Activated naive CD4-positive, alpha-beta T cell treated with anti-CD3 and anti-CD28 coated beads, Interleukin-2, amount 10 ng/mL, durations not matched to agents 7 days and 5 days (primary cell): ENCODE results near the gene GALNT15.

Source experiments
- CTCF ChIA-PET: fragments of 350-600 bp; sonication (Branson Sonifier 250); formaldehyde crosslinking; loops from one replicate; lab custom pipeline; 2021; ENCODE audit warnings: antibody characterized with exemption; lab: Charles Lee
- DNase-seq: peaks from one replicate; pipeline ENCODE4 v3.0.0-alpha.2; 2020
- H3K27ac Mint-ChIP-seq: one replicate; pipeline ENCODE4 v1.8.0; 2021; ENCODE audit warnings: mild to moderate bottlenecking, moderate library complexity, mixed read lengths
- H3K27me3 Mint-ChIP-seq: one replicate; pipeline ENCODE4 v1.8.0; 2021; ENCODE audit warnings: mild to moderate bottlenecking, mixed read lengths
- H3K36me3 Mint-ChIP-seq: one replicate; pipeline ENCODE4 v1.8.0; 2021; ENCODE audit warnings: mixed read lengths
- H3K4me1 Mint-ChIP-seq: one replicate; pipeline ENCODE4 v1.8.0; 2021; ENCODE audit warnings: mixed read lengths
- H3K4me3 Mint-ChIP-seq: one replicate; pipeline ENCODE4 v1.8.0; 2021; ENCODE audit warnings: mild to moderate bottlenecking, moderate library complexity, mixed read lengths
- H3K9me3 Mint-ChIP-seq: one replicate; pipeline ENCODE4 v1.8.0; 2021; ENCODE audit warnings: mixed read lengths

Gene GALNT15

GRCh38 chr3:16233806-16234205 is 59.3 kb downstream of the GALNT15 start:
- peaks cover 3% of the 10 kb centered on the region for H3K27me3 Mint-ChIP-seq
- no peaks in the 10 kb centered on the region for H3K9me3 Mint-ChIP-seq

GRCh38 chr3:16234281-16234680 is 59.8 kb downstream of the GALNT15 start:
- Mint-ChIP-seq H3K4me1 (no peaks in the 10 kb centered on the region), H3K4me3 (no peak overlapping the region), H3K36me3 (no peaks in the 10 kb centered on the region), H3K9me3 (no peaks in the 10 kb centered on the region), H3K27ac (no peak overlapping the region), H3K27me3 (no peaks in the 10 kb centered on the region)
- DNase-seq, result no peak
- CTCF ChIA-PET, result no interaction called here

More at GRCh38 chr3:16233806-16234205, 59.3 kb downstream of the GALNT15 start:
- no peak overlapping the region for H3K27ac Mint-ChIP-seq
- no peak for DNase-seq
- no peaks in the 10 kb centered on the region for H3K36me3 Mint-ChIP-seq
- CTCF ChIA-PET, result no interaction called here
- no peak overlapping the region for H3K4me3 Mint-ChIP-seq
- no peaks in the 10 kb centered on the region for H3K4me1 Mint-ChIP-seq

- no peak overlapping the region for H3K4me3 Mint-ChIP-seq
- H3K27me3 Mint-ChIP-seq, result no peaks in the 10 kb centered on the region
- CTCF ChIA-PET, result no interaction called here
- H3K9me3 Mint-ChIP-seq, result no peaks in the 10 kb centered on the region
- no peaks in the 10 kb centered on the region for H3K36me3 Mint-ChIP-seq
- H3K4me1 Mint-ChIP-seq, result peaks cover 9% of the 10 kb centered on the region
- H3K27ac Mint-ChIP-seq, result no peak overlapping the region
- no peak for DNase-seq
Measured at GRCh38 chr3:16236030-16236639, 61.7 kb downstream of the GALNT15 start.

GRCh38 chr3:16236856-16237393 is 62.4 kb downstream of the GALNT15 start:
- H3K4me1 Mint-ChIP-seq, result peaks cover 9% of the 10 kb centered on the region
- no peak overlapping the region for H3K27ac Mint-ChIP-seq
- CTCF ChIA-PET, result interaction anchor here (0.7 kb wide), 1 partner anchor 189 kb away, joined by 3 read pairs; no protein-coding TSS in a partner anchor
- no peaks in the 10 kb centered on the region for H3K9me3 Mint-ChIP-seq
- no peak overlapping the region for H3K4me3 Mint-ChIP-seq
- H3K36me3 Mint-ChIP-seq, result no peaks in the 10 kb centered on the region
- DNase-seq, result no peak
- H3K27me3 Mint-ChIP-seq, result no peaks in the 10 kb centered on the region

- Mint-ChIP-seq H3K4me3 (no peak overlapping the region), H3K27me3 (no peaks in the 10 kb centered on the region), H3K9me3 (no peaks in the 10 kb centered on the region), H3K36me3 (no peaks in the 10 kb centered on the region), H3K4me1 (peaks cover 9% of the 10 kb centered on the region), H3K27ac (no peak overlapping the region)
- DNase-seq, result no peak
- CTCF ChIA-PET, result no interaction called here
Measured at GRCh38 chr3:16239086-16239770, 64.7 kb downstream of the GALNT15 start.

GRCh38 chr3:16239780-16240179 is 65.3 kb downstream of the GALNT15 start:
- CTCF ChIA-PET, result no interaction called here
- Mint-ChIP-seq H3K27ac (no peak overlapping the region), H3K36me3 (no peaks in the 10 kb centered on the region), H3K4me3 (no peak overlapping the region), H3K27me3 (no peaks in the 10 kb centered on the region), H3K4me1 (peaks cover 9% of the 10 kb centered on the region), H3K9me3 (no peaks in the 10 kb centered on the region)
- DNase-seq, result no peak

- Mint-ChIP-seq H3K27ac (peak overlapping the region; percentile 8), H3K4me3 (no peak overlapping the region)
- CTCF ChIA-PET, result no interaction called here
Measured at GRCh38 chr3:16240229-16241023, 65.9 kb downstream of the GALNT15 start.

GRCh38 chr3:16241225-16241624 is 66.7 kb downstream of the GALNT15 start:
- CTCF ChIA-PET, result interaction anchor here (1.4 kb wide), 1 partner anchor 30 kb away, joined by 4 read pairs; no protein-coding TSS in a partner anchor
- Mint-ChIP-seq H3K4me3 (no peak overlapping the region), H3K4me1 (peaks cover 9% of the 10 kb centered on the region), H3K9me3 (no peaks in the 10 kb centered on the region), H3K36me3 (no peaks in the 10 kb centered on the region), H3K27me3 (no peaks in the 10 kb centered on the region), H3K27ac (no peak overlapping the region)
- no peak for DNase-seq

More at GRCh38 chr3:16240229-16241023, 65.9 kb downstream of the GALNT15 start:
- DNase-seq, result no peak
- Mint-ChIP-seq H3K27me3 (no peaks in the 10 kb centered on the region), H3K9me3 (no peaks in the 10 kb centered on the region), H3K36me3 (no peaks in the 10 kb centered on the region), H3K4me1 (peaks cover 9% of the 10 kb centered on the region)

- Mint-ChIP-seq H3K27me3 (no peaks in the 10 kb centered on the region), H3K9me3 (no peaks in the 10 kb centered on the region), H3K27ac (no peak overlapping the region), H3K4me1 (peaks cover 12% of the 10 kb centered on the region), H3K36me3 (no peaks in the 10 kb centered on the region), H3K4me3 (no peak overlapping the region)
- DNase-seq, result no peak
- CTCF ChIA-PET, result interaction anchor here (1.4 kb wide), 1 partner anchor 31 kb away, joined by 4 read pairs; no protein-coding TSS in a partner anchor
Measured at GRCh38 chr3:16242177-16242576, 67.7 kb downstream of the GALNT15 start.

GRCh38 chr3:16243706-16244490 is 69.4 kb downstream of the GALNT15 start:
- CTCF ChIA-PET, result interaction anchor here (0.8 to 1.9 kb wide), 5 partner anchors 9 to 195 kb away, joined by 3 to 13 read pairs (median 4); no protein-coding TSS in a partner anchor
- Mint-ChIP-seq H3K9me3 (no peaks in the 10 kb centered on the region), H3K4me1 (peaks cover 17% of the 10 kb centered on the region), H3K27me3 (no peaks in the 10 kb centered on the region), H3K27ac (no peak overlapping the region), H3K36me3 (no peaks in the 10 kb centered on the region), H3K4me3 (no peak overlapping the region)
- no peak for DNase-seq

GRCh38 chr3:16245609-16246008 is 71.1 kb downstream of the GALNT15 start:
- no peaks in the 10 kb centered on the region for H3K9me3 Mint-ChIP-seq
- no peak overlapping the region for H3K27ac Mint-ChIP-seq
- no peaks in the 10 kb centered on the region for H3K27me3 Mint-ChIP-seq
- CTCF ChIA-PET, result interaction anchor here (0.9 to 1.5 kb wide), 4 partner anchors 9 to 196 kb away, joined by 3 to 5 read pairs (median 4); no protein-coding TSS in a partner anchor
- H3K4me1 Mint-ChIP-seq, result peaks cover 13% of the 10 kb centered on the region
- H3K36me3 Mint-ChIP-seq, result no peaks in the 10 kb centered on the region
- H3K4me3 Mint-ChIP-seq, result no peak overlapping the region
- DNase-seq, result no peak

GRCh38 chr3:16247282-16248061 is 73.0 kb downstream of the GALNT15 start:
- H3K27ac Mint-ChIP-seq, result no peak overlapping the region
- no peaks in the 10 kb centered on the region for H3K36me3 Mint-ChIP-seq
- peak; percentile 84 for DNase-seq
- no peaks in the 10 kb centered on the region for H3K27me3 Mint-ChIP-seq
- CTCF ChIA-PET, result interaction anchor here (0.9 to 2.2 kb wide), 6 partner anchors 12 to 617 kb away, joined by 3 to 10 read pairs (median 3); partner anchors contain the start of genes DPH3 and OXNAD1
- peaks cover 8% of the 10 kb centered on the region for H3K4me1 Mint-ChIP-seq
- H3K4me3 Mint-ChIP-seq, result no peak overlapping the region
- no peaks in the 10 kb centered on the region for H3K9me3 Mint-ChIP-seq

- H3K4me1 Mint-ChIP-seq, result peaks cover 8% of the 10 kb centered on the region
- no peak overlapping the region for H3K4me3 Mint-ChIP-seq
- H3K9me3 Mint-ChIP-seq, result no peaks in the 10 kb centered on the region
- H3K36me3 Mint-ChIP-seq, result no peaks in the 10 kb centered on the region
- no peak overlapping the region for H3K27ac Mint-ChIP-seq
- DNase-seq, result no peak
- H3K27me3 Mint-ChIP-seq, result no peaks in the 10 kb centered on the region
- CTCF ChIA-PET, result interaction anchor here (0.6 to 2.2 kb wide), 7 partner anchors 16 to 201 kb away, joined by 3 to 10 read pairs (median 4); partner anchors contain the start of genes DPH3 and OXNAD1
Measured at GRCh38 chr3:16248556-16248955, 74.1 kb downstream of the GALNT15 start.
